ENCODE measurements around the gene FMO4.
"Not testable (repeated sequence)": the region's sequence is repeated elsewhere in the genome, so short reads cannot be mapped to it uniquely, and the experiment has no call there.

The FMO4 gene, protein sequence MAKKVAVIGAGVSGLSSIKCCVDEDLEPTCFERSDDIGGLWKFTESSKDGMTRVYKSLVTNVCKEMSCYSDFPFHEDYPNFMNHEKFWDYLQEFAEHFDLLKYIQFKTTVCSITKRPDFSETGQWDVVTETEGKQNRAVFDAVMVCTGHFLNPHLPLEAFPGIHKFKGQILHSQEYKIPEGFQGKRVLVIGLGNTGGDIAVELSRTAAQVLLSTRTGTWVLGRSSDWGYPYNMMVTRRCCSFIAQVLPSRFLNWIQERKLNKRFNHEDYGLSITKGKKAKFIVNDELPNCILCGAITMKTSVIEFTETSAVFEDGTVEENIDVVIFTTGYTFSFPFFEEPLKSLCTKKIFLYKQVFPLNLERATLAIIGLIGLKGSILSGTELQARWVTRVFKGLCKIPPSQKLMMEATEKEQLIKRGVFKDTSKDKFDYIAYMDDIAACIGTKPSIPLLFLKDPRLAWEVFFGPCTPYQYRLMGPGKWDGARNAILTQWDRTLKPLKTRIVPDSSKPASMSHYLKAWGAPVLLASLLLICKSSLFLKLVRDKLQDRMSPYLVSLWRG

DNA sequence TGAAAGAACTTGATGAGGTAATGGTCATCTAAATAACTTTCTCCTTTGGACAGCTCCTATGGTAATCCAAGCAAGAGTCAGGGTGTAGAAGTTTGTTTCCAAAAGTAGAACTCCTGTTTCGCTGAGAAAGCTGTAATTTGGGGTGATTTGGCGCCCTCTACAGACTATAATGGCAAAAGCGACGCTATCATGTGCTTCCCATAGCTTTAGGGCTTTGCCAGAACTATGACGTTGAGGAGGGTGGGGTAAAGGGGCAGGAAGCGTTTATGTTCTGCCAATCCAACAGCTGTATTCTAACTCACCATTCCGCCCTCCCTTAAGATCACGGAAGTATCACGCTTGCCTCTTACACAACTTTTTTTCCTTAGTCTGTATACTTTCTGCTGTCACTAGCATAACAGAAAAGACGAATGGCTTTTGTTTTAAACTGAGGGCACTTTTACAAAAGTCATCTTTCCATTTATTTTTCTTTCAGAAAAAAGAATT lies at the start of gene FMO4:
Gene FMO4 (plus strand): TSS at position 349 of the 486 bp plus-strand sequence. CDS start 5,643 bp downstream, outside the sequence.
- peak; percentile 63 for DNase-seq

DNA sequence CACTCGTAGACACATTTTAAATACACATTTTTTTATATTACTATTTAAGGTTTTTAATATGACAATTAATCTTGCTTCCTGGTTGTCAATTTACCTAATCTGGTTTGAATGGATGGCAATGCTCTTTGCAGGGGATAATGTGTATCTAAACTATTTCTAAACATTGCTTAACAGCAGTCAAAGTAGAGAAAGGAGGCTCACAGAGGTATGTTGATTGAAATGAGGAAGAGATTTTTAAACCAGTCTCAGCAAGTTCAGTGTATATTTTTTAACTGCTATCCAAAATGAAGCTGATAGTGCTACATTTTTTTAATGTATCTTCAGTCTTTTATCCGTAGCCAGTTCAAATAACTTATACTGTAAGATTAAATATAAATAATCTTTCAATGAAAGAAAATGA lies 48.3 kb upstream of the FMO4 start:
- no peak for DNase-seq

DNA sequence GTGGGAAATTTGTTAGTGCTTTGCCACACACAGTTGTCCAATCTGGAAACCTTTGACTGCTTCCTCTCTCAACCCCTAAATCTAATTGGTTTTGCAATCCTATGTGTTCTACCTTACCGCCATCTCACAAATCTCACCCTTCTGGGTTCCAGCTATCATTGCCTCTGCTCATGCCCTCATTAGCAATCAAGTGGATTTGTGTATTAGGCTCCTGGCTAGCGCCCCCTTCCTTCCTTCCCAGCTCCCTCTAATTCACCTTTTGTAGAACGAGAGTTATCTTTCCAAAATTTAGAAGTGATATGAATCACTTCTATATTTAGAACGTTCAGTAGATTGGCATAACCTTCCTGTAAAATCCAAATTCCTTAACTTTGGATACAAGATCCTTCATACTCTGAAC lies 47.1 kb upstream of the FMO4 start:
- no peak for DNase-seq

DNA sequence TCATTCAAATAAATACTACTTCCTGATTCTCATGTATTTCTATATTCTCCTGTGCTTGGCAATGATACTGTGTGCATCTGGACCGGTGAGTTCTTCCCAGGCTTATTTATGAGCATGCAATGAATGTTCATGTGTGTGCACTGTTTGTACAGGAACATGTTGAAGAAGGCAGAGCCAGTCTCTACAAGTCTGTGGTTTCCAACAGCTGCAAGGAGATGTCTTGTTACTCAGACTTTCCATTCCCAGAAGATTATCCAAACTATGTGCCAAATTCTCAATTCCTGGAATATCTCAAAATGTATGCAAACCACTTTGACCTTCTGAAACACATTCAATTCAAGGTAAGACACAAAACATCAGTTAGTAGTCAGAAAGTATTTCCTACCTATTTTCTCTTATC lies 46.6 kb upstream of the FMO4 start:
- DNase-seq, result no peak

DNA sequence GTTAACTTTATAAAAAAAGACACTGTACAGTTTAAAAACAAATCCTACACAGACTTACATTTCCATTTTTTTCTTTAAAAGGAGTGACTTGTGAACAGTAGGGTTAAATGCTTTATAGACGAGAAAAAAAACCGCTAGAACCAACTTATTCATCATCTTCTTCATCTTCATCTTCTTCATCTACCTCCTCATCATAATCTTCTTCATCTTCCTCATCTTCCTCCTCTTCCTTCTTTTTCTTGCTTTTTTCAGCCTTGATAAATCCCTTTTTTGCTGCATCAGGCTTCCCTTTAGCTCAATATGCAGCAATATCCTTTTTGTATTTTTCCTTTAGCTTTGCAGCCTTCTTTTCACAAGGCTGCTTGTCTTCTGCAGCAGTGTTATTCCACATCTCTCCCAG lies 43.2 kb upstream of the FMO4 start:
- DNase-seq, result no peak

DNA sequence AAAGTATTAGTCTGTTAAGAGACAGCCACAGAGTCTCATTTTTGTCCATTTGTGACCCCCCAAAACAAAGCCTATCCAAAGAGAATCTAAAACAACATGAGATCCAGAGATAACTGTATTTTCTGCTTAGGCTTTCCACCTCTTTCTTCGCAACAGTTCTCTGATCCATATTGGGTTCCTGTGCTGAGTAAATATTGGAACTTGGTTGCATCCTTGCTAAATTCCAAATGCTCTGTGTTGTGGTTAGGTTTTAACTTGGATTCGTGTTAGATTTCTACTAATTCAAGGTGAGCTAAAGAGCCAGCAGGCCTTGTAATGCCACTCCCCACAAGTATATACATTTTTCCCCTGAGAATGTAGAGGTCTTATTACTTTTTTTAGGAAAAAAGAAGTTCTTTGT lies 36.4 kb upstream of the FMO4 start:
- no peak for DNase-seq

DNA sequence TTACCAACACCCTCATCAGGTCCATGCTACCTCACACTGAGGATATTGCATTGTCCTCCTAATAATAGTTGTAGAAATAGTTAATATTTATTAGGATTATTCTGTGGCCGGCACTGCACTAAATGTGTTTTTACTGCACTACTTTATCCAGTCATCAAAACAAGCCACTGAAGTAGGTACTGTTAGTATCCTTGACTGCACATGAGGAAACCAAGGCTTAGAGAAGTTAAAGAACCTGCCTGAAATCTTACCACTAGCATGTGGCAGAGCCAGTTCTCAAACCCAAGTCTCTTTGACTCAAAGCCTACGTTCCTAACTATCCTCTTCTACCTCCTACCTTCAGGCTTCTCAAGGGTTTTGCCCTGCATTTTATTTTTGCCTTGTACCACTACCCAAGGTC lies 34.7 kb upstream of the FMO4 start:
- no peak for DNase-seq

DNA sequence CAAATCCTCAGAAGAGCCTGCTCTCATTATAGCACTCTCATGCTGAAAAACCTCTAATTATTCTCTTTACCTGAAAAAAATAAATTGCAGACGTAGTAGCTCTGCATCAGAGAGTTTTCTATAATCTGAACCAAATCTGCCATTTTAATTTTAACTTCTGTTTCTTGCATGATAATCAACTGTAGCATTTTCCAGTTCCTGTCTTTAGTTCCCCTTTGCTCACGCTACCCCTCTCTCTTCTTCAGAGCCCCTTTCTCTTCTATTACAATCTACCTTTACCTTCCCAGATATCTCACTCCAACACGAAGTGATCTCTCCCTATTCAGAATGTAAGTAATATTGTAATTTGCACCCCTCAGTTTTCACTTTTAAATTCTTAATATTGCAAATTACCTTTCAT lies 34.3 kb upstream of the FMO4 start:
- DNase-seq, result no peak

DNA sequence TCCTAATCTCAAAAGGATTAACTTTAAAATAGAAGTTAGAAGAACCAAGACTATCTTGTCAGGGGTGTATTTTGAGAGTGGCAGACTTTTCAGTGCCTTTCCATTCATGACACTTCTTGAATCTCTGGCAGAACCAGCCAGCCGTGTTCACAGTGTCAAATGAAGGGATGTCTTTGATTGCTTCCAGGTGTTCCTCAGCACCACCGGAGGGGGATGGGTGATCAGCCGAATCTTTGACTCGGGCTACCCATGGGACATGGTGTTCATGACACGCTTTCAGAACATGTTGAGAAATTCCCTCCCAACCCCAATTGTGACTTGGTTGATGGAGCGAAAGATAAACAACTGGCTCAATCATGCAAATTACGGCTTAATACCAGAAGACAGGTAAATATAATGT lies 33.4 kb upstream of the FMO4 start:
- DNase-seq, result no peak

DNA sequence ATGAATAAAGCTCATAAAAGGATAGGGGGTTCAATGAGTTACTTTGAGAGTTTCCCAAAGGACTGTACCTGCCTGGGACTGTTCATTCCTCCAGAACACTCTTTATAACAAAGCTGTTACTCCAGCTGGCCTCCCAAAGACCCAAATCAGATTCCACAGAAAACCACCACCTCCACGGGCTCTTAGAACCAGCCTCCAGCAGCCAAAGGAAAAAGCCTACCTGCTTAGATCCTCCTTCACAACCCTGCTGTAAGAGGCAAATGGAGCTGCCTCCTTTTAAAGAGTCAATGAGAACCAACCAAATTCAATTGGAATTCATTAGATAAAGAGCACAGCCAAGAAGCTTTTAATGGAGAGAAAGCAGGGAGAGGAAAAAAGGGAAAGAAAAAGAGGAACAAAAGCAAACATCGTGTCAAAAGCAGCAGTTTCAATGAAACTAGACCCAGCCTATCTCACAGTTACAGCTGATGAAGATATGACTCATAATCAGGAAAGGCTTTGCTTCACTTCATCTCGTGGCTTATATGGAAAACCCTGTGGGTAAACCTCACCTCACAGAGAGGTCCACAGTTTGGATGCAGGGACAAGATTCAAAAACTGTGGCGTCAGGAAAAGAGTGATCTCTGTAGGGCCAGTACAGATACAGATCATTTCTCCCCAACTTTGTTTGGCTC lies 27.8 kb upstream of the FMO4 start:
- DNase-seq, result no peak

DNA sequence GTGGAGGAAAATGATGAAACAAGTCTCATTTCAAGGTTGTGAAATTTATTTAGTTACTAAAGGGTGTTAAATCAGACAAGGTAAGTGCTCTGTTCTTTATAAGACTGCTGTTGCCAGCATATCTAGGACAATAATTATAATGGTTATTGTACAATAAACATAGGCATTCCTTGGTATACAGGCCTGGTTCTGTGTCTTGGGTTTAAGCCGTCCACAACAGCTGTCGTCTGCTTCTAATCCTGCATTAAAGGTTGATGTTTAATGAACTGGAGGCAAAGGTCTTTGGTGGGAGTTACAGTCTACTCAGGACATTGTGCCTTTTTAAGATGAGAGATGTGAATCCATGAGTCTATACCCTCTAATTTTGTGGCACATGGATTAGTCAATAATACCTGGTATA lies 23.4 kb upstream of the FMO4 start:
- DNase-seq, result no peak

DNA sequence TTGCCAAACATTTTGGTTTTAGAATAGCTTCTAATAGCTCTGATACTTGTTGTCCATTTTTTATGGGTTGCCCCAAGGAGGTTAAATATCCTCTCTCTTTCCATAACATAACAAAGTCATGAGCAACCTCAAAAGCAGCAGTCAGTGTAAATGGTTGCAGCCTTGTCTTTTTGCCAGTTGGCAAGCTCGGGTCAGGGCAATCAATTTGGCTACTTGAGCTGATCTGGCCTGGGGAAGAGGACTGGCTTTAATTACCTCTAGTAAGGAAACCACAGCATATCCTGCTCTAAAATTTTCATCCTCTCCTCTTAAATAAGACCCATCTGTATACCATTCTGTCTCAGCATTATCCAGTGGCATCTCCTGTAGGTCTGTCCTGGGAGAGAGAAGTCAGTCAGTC lies 21.2 kb upstream of the FMO4 start:
- no peak for DNase-seq

DNA sequence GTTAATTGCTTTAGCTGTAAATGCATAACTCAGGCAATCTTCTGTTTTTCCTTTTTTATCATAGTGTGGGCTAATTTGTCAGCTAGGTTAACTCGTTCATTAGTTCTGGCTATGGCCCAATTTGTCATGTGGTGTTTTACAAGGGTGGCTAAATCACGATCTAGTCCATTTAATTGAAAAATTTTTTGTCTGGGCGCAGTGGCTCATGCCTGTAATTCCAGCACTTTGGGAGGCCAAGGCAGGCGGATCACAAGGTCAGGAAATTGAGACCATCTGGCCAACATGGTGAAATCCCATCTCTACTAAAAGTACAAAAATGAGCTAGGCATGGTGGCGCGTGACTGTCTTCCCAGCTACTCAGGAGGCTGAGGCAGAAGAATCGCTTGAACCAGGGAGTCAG lies 18.6 kb upstream of the FMO4 start:
- DNase-seq, result not testable (repeated sequence)

DNA sequence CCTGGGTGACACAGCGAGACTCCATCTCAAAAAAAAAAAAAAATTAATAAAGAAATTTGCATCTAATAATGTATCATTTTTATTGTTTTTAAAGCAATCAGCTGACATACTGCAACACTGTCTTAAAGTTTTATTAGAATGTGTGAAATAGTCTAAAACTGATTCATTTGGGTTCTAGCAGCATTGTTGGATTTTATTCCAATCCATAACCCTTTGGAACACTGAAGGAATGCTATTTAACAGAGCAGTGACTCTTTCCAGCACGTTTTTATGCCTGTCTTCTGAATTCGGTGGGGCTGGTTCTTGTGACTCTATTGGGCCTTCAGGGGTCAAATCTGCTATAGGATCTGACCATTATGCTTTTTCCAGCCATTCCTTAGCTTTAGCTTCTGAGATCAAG lies 18.2 kb upstream of the FMO4 start:
- DNase-seq, result no peak

DNA sequence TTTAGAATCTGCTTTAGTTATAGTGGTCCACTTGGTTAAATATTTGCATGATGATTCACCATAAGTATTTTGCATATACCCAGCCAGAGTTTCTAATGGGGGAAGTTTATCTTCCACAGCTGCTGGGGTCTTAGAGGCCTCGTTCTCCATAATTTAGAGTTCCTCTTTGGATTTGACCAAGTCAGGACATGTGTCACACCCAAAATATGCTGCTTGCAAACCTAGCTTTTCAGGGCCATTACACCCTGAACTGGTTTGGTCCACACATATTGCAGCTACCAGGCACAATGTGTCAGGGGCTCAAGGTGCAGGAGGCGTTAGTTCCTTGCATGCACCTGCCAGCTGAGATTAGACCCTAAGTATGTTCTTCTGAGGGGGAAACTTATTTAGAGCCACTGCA lies 17.1 kb upstream of the FMO4 start:
- no peak for DNase-seq

DNA sequence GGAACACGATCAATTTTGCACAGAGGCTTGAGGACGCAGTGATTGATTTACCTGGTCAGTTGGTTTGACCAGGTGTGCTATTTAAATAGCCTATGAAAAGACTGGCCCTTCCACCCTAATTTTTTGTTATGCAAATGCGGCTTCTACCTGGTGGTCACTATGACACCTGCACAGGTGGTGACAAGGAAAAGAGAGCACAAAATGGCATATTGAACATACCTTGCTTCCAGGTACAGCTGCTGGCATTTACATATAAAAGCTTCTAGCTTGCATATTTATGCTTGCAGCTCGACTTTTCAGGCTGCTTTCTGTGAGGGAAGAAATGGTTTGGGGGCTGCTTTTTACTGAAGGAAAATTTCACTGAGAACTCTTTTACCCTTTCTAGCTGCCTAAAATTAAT lies 15.3 kb upstream of the FMO4 start:
- no peak for DNase-seq

DNA sequence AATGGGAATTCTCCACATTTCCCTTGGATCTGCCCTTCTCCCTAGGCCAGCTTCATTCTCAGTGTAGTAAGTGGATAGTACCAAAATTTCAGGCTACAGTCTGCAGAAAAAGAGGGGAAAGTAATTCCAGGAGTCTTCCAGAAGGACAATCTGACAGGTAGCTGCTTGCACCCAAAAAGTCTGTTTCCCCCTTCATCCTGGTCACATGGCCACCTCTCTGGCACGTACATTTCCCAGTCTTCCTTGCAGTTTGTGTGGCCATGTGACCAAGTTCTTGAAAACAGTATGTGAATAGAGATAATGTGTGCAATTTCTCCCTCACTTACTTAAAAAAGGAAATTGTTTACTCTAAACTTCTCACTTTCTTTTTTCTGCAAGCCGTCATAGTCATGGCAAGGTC lies 14.6 kb upstream of the FMO4 start:
- DNase-seq, result no peak

DNA sequence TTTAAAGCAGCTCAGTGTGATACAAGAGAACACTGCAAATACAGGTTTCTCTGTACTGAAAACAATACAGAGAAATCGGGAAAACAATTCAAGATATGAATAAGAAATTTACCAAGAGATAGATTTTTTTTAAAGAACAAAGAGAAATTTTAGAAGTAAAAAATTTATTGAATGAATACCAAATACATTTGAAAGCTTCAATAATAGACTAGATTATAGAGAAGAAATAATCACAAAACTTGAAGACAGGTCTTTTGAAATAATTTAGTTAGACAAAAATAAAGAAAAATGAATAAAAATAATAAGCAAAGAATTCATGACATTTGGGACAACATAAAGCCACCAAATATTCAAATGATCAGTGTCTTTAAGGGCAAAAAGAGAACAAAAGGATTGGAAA lies 13.6 kb upstream of the FMO4 start:
- no peak for DNase-seq

DNA sequence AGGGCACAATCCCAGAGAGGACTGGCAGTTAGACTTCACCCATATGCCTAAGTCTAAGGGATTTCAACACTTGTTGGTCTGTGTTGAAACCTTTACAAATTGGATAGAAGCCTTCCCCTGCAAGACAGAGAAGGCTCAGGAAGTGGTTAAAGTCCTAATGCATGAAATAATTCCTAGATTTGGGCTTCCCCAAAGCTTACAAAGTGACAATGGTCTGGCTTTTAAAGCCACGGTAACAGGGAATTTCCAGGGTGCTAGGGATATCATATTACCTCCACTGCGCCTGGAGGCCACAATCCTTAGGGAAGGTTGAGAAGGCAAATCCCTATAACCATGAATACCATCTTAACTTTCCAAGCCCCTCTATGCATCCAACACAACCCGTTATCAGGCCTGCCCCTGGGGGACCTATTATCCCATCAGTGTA lies 3.3 kb upstream of the FMO4 start:
- DNase-seq, result no peak

DNA sequence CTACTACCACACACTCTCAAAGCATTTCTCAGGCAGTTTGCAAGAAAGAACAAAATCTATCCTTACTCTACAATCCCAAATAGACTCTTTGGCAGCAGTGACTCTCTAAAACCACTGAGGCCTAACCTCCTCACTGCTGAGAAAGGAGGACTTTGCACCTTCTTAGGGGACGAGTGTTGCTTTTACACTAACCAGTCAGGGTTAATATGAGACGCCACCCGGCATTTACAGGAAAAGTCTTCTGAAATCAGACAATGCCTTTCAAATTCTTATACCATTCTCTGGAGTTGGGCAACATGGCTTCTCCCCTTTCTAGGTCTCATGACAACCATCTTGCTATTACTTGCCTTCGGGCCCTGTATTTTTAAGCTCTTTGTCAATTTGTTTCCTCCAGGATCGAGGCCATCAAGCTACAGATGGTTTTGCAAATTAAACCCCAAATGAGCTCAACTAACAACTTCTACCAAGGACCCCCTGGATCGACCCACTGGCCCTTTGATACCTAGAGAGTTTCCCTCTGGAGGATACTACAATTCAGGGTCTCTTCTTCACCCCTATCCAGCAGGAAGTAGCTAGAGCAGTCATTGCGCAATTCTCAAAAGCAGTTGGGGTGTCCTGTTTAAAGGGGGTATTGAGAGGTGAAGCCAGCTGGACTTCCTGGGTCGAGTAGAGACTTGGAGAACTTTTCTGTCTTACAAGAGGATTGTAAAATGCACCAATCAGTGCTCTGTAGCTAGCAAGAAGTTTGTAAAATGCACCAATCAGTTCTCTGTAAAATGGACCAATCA lies 2.0 kb upstream of the FMO4 start:
- no peak for DNase-seq

DNA sequence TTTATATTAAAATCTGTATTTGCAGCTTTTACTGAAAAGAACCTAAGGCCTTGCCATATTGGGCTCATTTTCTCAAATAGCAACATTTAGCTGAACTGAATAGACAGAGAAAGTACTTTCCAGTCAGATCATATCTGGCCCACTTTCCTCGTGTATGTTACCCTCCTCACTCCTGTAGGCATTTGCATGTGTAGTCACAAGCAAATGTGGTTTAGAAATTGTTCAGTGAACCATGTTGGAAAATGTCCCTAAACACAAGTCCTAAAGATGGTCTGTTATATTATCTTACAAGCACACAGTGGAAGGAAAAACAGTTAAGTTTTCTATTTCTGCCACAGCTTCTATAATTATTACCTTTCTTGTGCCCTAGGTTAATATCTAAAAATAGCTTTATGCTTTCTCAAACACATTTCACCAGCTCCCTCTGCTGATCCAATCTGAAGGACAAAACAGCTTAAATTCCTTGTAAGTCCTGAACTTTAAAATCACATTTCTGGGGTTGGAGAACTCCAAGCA lies 606 bp upstream of the FMO4 start:
- DNase-seq, result no peak

DNA sequence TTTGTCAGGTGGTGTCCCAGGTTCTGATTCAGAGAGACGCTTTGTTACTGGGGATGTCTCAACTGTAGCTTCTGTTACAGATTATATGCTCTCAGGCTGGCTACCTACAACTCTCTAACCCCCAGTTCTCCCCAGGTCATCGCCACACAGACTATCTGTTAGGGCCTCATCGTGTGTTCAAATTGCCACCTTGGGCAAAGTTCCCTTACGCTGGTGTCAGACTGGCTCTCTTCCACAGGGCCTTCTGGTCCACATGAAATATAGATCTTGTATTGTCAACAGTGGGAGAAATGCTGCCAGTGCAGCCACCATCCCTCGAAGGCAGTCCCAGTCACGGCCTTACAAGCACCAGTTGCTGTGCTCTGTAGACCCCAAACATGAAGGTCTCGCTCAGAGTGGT lies 15.3 kb downstream of the FMO4 start:
- no peak for DNase-seq

DNA sequence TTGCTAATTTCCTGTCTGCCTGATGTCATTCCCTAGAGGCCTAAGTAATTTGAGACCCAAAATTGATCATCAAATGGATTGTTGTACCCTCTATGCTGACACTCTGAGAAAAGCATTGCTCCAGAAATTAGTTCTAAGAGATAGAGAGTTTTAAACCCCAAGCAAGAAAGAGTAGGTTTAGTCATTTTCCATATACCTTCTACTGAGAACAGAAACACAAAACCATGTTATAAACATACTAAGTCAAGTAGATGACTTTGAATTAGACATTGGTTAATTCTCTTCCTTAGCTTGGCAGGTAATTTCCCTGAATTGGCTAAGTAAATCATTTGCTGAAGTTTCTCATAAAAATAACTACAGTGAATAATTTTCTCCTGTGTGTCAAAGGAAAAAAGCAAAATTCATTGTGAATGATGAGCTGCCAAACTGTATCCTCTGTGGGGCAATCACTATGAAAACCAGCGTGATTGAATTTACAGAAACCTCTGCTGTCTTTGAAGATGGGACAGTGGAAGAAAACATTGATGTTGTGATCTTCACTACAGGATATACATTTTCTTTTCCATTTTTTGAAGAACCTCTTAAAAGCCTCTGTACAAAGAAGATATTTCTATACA lies 20.1 kb downstream of the FMO4 start:
- no peak for DNase-seq
